OCI-LY1 (cell line): ENCODE measurements around the gene ACVR1B.

Source experiments
- H2AFZ ChIP-seq: fragments of 200-600 bp; sonication (generic), shearing (Covaris generic); 2 replicates; pipeline ENCODE4 v1.6.0; 2014; ENCODE audit warnings: antibody characterized with exemption, mild to moderate bottlenecking, low read length
- H3F3A ChIP-seq: fragments of 200-600 bp; sonication (generic), shearing (Covaris generic); 2 replicates; pipeline ENCODE4 v1.6.0; 2014; ENCODE audit warnings: mild to moderate bottlenecking, antibody characterized with exemption, low read length, moderate library complexity; ENCODE audit not compliant: insufficient read depth
- H3K27ac ChIP-seq: fragments of 200-600 bp; sonication (generic); 2 replicates; pipeline ENCODE4 v1.5.1; 2014; ENCODE audit warnings: low read length, mixed run types, mild to moderate bottlenecking, low read depth; ENCODE audit not compliant: poor library complexity, severe bottlenecking
- H3K27me3 ChIP-seq: fragments of 200-600 bp; sonication (generic); 2 replicates; pipeline ENCODE4 v1.6.0; 2014; ENCODE audit warnings: antibody characterized with exemption, mild to moderate bottlenecking, low read length, moderate library complexity; ENCODE audit not compliant: insufficient read depth
- H3K36me3 ChIP-seq: fragments of 200-600 bp; sonication (generic); 2 replicates; pipeline ENCODE4 v1.6.1; 2014; ENCODE audit warnings: mild to moderate bottlenecking, antibody characterized with exemption, low read length, moderate library complexity, mixed read lengths; ENCODE audit not compliant: insufficient read depth
- H3K4me1 ChIP-seq: fragments of 200-600 bp; sonication (generic); 2 replicates; pipeline ENCODE4 v1.5.1; 2014; ENCODE audit warnings: mild to moderate bottlenecking, low read length, moderate library complexity; ENCODE audit not compliant: insufficient read depth, severe bottlenecking
- H3K4me2 ChIP-seq: fragments of 200-600 bp; sonication (generic), shearing (Covaris generic); 2 replicates; pipeline ENCODE4 v1.6.1; 2014; ENCODE audit warnings: low read length
- H3K4me3 ChIP-seq: fragments of 200-600 bp; sonication (generic); 2 replicates; pipeline ENCODE4 v1.5.1; 2014; ENCODE audit warnings: low read length, low read depth, mild to moderate bottlenecking, mixed read lengths; ENCODE audit not compliant: poor library complexity, severe bottlenecking
- H3K79me2 ChIP-seq: fragments of 200-600 bp; shearing (Covaris generic); 2 replicates; pipeline ENCODE4 v1.6.1; 2016; ENCODE audit warnings: mixed run types, low read length, mixed read lengths; ENCODE audit not compliant: insufficient read depth
- H3K9ac ChIP-seq: fragments of 200-600 bp; sonication (generic), shearing (Covaris generic); 2 replicates; pipeline ENCODE4 v1.6.1; 2014; ENCODE audit warnings: mild to moderate bottlenecking, low read length, mixed read lengths
- H3K9me2 ChIP-seq: fragments of 200-600 bp; sonication (generic), shearing (Covaris generic); 2 replicates; pipeline ENCODE4 v1.6.1; 2014; ENCODE audit warnings: low read depth, mild to moderate bottlenecking, low read length, mixed read lengths
- H3K9me3 ChIP-seq: fragments of 200-600 bp; shearing (Covaris generic); 2 replicates; pipeline ENCODE4 v1.6.1; 2014; ENCODE audit warnings: low read length, mixed read lengths
- H4K20me1 ChIP-seq: fragments of 200-600 bp; sonication (generic), shearing (Covaris generic); 2 replicates; pipeline ENCODE4 v1.6.0; 2016; ENCODE audit warnings: mild to moderate bottlenecking, low read length; ENCODE audit not compliant: insufficient read depth
- EZH2 ChIP-seq: fragments of 200-600 bp; sonication (generic), shearing (Covaris generic); IDR thresholded peaks from 2 replicates; pipeline ENCODE4 v1.8.0; 2017; ENCODE audit warnings: borderline replicate concordance, mixed run types, mild to moderate bottlenecking, antibody characterized with exemption, low read length, moderate library complexity, mixed read lengths
- TF ChIP-seq, protein P1 (sequence below): fragments of 200-600 bp; sonication (generic), shearing (Covaris generic); IDR thresholded peaks from 2 replicates; pipeline ENCODE4 v1.5.1; 2017; ENCODE audit warnings: mild to moderate bottlenecking, antibody characterized with exemption, low read length, moderate library complexity, mixed read lengths

Gene ACVR1B

DNA sequence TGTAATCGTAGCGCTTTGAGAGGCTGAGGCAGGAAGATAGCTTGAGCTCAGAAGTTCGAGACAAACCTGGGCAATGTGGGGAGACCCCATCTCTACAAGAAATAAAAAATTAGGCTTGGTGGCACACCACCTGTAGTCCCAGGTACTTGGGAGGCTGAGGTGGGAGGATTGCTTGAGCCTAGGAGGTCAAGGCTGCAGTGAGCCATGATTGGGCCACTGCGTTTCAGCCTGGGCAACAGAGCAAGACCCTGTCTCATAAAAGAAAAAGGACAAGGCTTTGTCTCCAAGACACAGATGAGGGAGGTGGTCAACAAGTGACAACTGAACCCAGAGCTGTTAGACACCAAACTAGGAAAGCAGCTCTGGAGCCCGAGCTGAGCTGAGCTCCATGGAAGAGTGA, 40.7 kb downstream of the ACVR1B start:
- no peaks in the 10 kb centered on the region for H3K36me3 ChIP-seq
- no peak overlapping the region for H3K27ac ChIP-seq
- H3F3A ChIP-seq, result no peaks in the 10 kb centered on the region
- H3K4me1 ChIP-seq, result no peaks in the 10 kb centered on the region
- H3K9me3 ChIP-seq, result no peaks in the 10 kb centered on the region
- H3K4me3 ChIP-seq, result no peak overlapping the region
- no peak overlapping the region for H3K9ac ChIP-seq
- no peaks in the 10 kb centered on the region for H3K79me2 ChIP-seq
- H3K27me3 ChIP-seq, result no peaks in the 10 kb centered on the region
- H2AFZ ChIP-seq, result no peak overlapping the region
- no peaks in the 10 kb centered on the region for H4K20me1 ChIP-seq
- no peak for TF ChIP-seq EZH2
- TF ChIP-seq, protein P1, sequence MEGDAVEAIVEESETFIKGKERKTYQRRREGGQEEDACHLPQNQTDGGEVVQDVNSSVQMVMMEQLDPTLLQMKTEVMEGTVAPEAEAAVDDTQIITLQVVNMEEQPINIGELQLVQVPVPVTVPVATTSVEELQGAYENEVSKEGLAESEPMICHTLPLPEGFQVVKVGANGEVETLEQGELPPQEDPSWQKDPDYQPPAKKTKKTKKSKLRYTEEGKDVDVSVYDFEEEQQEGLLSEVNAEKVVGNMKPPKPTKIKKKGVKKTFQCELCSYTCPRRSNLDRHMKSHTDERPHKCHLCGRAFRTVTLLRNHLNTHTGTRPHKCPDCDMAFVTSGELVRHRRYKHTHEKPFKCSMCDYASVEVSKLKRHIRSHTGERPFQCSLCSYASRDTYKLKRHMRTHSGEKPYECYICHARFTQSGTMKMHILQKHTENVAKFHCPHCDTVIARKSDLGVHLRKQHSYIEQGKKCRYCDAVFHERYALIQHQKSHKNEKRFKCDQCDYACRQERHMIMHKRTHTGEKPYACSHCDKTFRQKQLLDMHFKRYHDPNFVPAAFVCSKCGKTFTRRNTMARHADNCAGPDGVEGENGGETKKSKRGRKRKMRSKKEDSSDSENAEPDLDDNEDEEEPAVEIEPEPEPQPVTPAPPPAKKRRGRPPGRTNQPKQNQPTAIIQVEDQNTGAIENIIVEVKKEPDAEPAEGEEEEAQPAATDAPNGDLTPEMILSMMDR, result no peak
- H3K9me2 ChIP-seq, result no peaks in the 10 kb centered on the region
- H3K4me2 ChIP-seq, result no peak overlapping the region

DNA sequence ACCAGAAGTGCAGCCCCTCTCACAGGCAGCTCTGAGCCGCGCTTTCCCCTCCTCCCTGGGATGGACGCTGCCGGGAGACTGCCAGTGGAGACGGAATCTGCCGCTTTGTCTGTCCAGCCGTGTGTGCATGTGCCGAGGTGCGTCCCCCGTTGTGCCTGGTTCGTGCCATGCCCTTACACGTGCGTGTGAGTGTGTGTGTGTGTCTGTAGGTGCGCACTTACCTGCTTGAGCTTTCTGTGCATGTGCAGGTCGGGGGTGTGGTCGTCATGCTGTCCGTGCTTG, 43.0 kb downstream of the ACVR1B start:
- H3K4me2 ChIP-seq, result no peak overlapping the region
- no peaks in the 10 kb centered on the region for H3K9me3 ChIP-seq
- H2AFZ ChIP-seq, result no peak overlapping the region
- 0 out of 2 replicates have a peak, but pooled peaks cover 4% of the 10 kb centered on the region for H3K27me3 ChIP-seq
- TF ChIP-seq, protein P1, result no peak
- no peak for TF ChIP-seq EZH2
- H3K27ac ChIP-seq, result no peak overlapping the region
- H3K36me3 ChIP-seq, result no peaks in the 10 kb centered on the region
- no peaks in the 10 kb centered on the region for H3K79me2 ChIP-seq
- no peaks in the 10 kb centered on the region for H3K4me1 ChIP-seq
- no peak overlapping the region for H3K4me3 ChIP-seq
- no peak overlapping the region for H3K9ac ChIP-seq
- H3F3A ChIP-seq, result no peaks in the 10 kb centered on the region
- no peaks in the 10 kb centered on the region for H4K20me1 ChIP-seq
- H3K9me2 ChIP-seq, result no peaks in the 10 kb centered on the region

DNA sequence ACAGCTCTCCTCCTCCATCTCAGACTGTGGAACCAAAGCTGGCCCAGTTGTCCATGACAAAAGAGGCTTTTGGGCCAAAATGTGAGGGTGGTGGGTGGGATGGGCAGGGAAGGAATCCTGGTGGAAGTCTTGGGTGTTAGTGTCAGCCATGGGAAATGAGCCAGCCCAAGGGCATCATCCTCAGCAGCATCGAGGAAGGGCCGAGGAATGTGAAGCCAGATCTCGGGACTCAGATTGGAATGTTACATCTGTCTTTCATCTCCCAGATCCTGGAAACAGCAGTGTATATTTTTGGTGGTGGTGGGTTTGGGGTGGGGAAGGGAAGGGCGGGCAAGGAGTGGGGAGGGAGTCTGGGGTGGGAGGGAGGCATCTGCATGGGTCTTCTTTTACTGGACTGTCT, 43.5 kb downstream of the ACVR1B start:
- H3K9me3 ChIP-seq, result no peaks in the 10 kb centered on the region
- no peak overlapping the region for H2AFZ ChIP-seq
- TF ChIP-seq EZH2, result no peak
- TF ChIP-seq, protein P1, result no peak
- no peaks in the 10 kb centered on the region for H4K20me1 ChIP-seq
- no peaks in the 10 kb centered on the region for H3K9me2 ChIP-seq
- 0 out of 2 replicates have a peak, but pooled peaks cover 4% of the 10 kb centered on the region for H3K27me3 ChIP-seq
- no peak overlapping the region for H3K4me3 ChIP-seq
- H3K9ac ChIP-seq, result no peak overlapping the region
- no peaks in the 10 kb centered on the region for H3K4me1 ChIP-seq
- H3K79me2 ChIP-seq, result no peaks in the 10 kb centered on the region
- H3K36me3 ChIP-seq, result no peaks in the 10 kb centered on the region
- H3K4me2 ChIP-seq, result no peak overlapping the region
- H3F3A ChIP-seq, result no peaks in the 10 kb centered on the region
- no peak overlapping the region for H3K27ac ChIP-seq

DNA sequence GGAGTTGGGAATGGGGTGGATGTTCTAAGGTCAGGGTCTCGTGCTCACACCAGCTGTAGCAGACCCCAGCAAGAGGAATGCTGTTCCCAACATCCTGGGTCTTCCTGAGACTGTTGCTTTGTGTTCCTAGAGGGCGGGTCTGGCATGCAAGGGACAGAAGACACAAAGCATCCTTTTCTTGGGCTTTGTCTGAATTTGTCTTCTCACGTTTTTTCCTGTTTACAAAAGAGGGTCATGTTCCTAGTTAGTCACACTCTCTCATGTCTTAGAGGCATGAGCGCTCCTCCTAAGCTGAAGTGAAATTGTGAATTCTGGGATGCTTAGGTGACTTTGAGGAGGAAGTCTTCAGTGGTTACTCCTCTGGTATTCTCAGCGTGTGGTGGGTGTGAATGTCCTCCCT, 45.6 kb downstream of the ACVR1B start:
- H3K4me2 ChIP-seq, result no peak overlapping the region
- no peaks in the 10 kb centered on the region for H3F3A ChIP-seq
- H3K4me1 ChIP-seq, result no peaks in the 10 kb centered on the region
- no peak overlapping the region for H2AFZ ChIP-seq
- 0 out of 2 replicates have a peak, but pooled peaks cover 4% of the 10 kb centered on the region for H3K27me3 ChIP-seq
- H3K4me3 ChIP-seq, result no peak overlapping the region
- no peaks in the 10 kb centered on the region for H3K9me3 ChIP-seq
- H4K20me1 ChIP-seq, result no peaks in the 10 kb centered on the region
- no peaks in the 10 kb centered on the region for H3K79me2 ChIP-seq
- TF ChIP-seq EZH2, result no peak
- TF ChIP-seq, protein P1, result no peak
- no peak overlapping the region for H3K9ac ChIP-seq
- H3K9me2 ChIP-seq, result no peaks in the 10 kb centered on the region
- no peaks in the 10 kb centered on the region for H3K36me3 ChIP-seq
- H3K27ac ChIP-seq, result no peak overlapping the region
